ENCODE measurements around the gene PI4K2B. TPM values are rescaled to one million over a fixed set of nuclear protein-coding genes. Genes with fewer than 3 reads are reported as not detected.

PI4K2B gene
- total and polyA plus RNA-seq, 10 of the 15 experiments (the other 5 are each of a cell fraction or from before 2014, with no cell fraction given), result 12.9 to 55.3 (median 40.7) TPM

DNA sequence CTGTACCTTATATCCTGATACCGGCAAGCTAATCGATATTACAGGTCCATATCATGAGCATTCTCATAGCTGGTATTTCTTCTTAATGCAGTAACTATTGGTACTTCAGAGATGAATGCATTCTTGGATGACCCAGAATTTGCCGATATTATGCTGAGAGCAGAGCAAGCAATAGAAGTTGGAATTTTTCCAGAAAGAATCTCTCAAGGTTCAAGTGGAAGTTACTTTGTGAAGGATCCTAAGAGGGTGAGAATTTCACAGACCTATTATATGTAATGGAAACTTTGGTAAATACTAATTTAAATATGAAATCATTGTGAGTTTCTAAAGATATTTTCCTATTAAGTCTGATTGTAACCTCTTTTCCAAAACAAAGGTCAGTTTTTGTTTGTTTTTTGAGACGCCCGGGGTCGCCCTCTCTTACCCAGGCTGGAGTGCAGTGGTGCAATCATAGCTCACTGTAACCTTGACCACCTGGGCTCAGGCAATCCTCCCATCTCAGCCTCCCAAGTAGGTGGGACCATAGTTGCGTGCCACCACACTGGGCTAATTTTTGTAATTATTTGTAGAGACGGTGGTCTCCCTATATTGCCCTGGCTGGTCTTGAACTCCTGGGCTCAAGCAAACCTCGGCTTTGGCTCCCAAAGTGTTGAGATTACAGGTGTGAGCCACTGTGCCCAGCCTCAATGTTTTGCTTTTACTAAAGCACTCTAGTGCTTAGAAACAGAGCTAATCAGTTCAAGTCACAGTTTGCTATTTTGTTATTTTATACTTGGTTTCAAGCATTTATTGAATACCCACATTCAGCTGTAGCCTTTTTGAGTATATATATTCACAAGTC, 18.6 kb downstream of the PI4K2B start (continued):
- TF ChIP-seq, protein P1, sequence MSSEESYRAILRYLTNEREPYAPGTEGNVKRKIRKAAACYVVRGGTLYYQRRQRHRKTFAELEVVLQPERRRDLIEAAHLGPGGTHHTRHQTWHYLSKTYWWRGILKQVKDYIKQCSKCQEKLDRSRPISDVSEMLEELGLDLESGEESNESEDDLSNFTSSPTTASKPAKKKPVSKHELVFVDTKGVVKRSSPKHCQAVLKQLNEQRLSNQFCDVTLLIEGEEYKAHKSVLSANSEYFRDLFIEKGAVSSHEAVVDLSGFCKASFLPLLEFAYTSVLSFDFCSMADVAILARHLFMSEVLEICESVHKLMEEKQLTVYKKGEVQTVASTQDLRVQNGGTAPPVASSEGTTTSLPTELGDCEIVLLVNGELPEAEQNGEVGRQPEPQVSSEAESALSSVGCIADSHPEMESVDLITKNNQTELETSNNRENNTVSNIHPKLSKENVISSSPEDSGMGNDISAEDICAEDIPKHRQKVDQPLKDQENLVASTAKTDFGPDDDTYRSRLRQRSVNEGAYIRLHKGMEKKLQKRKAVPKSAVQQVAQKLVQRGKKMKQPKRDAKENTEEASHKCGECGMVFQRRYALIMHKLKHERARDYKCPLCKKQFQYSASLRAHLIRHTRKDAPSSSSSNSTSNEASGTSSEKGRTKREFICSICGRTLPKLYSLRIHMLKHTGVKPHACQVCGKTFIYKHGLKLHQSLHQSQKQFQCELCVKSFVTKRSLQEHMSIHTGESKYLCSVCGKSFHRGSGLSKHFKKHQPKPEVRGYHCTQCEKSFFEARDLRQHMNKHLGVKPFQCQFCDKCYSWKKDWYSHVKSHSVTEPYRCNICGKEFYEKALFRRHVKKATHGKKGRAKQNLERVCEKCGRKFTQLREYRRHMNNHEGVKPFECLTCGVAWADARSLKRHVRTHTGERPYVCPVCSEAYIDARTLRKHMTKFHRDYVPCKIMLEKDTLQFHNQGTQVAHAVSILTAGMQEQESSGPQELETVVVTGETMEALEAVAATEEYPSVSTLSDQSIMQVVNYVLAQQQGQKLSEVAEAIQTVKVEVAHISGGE (CRISPR knock-in tag; IDR thresholded peaks at IDR 0.05), result no peak

GRCh38 chr4:25253071-25253445, 19.2 kb downstream of the PI4K2B start:
- FAIRE-seq (no peak), DNase-seq (ENCODE audit: low read depth, low spot score) (no peak), ATAC-seq (peak; percentile 67)
- peaks cover 39% of the 10 kb centered on the region for H3K79me2 ChIP-seq (ENCODE audit: control insufficient read depth, insufficient read depth, low read length)
- H3K4me2 ChIP-seq (ENCODE audit: control insufficient read depth, insufficient read depth), result peak overlapping the region; percentile 70
- H3K4me3 ChIP-seq, result 0 out of 2 replicates have a peak overlapping the region, but pooled peaks have one; percentile 7
- ChIA-PET RAD21 (ENCODE audit: unreplicated experiment) (interaction anchor here (1.5 to 1.8 kb wide), 5 partner anchors 13 to 115 kb away, joined by 3 to 9 read pairs (median 5); partner anchors contain the start of genes PI4K2B and ZCCHC4), SMC1A (ENCODE audit: uncharacterized antibody, unreplicated experiment) (interaction anchor here (0.8 to 2.4 kb wide), 8 partner anchors 9 to 104 kb away, joined by 3 to 13 read pairs (median 4); partner anchors contain the start of genes PI4K2B and SEPSECS), POLR2A (interaction anchor here (0.9 to 2.0 kb wide), 2 partner anchors 13 to 17 kb away, joined by 3 to 7 read pairs; no protein-coding TSS in a partner anchor), CTCF (interaction anchor here (0.6 to 2.0 kb wide), 8 partner anchors 13 to 764 kb away, joined by 3 to 7 read pairs (median 3); partner anchors contain the start of gene ZCCHC4)
- no peaks in the 10 kb centered on the region; the same call in 1 of the 2 replicates for H4K20me1 ChIP-seq (ENCODE audit: control insufficient read depth, insufficient read depth)
- TF ChIP-seq RUNX3 (IDR thresholded peaks at IDR 0.05; ENCODE audit: low read length) (peak; percentile 52), SMARCA5 (IDR thresholded peaks at IDR 0.05) (no peak), KDM1A (IDR thresholded peaks at IDR 0.05; ENCODE audit: borderline replicate concordance) (no peak), TAF1 (IDR thresholded peaks at IDR 0.05; ENCODE audit: borderline replicate concordance, low read depth, low read length) (no peak), E4F1 (IDR thresholded peaks at IDR 0.05; ENCODE audit: borderline replicate concordance, partially characterized antibody) (no peak), JUNB (IDR thresholded peaks at IDR 0.05) (0 out of 2 replicates have a peak, but pooled peaks have one; percentile 16), SREBF1 (IDR thresholded peaks at IDR 0.05; ENCODE audit: low read length) (no peak)
- peaks cover 11% of the 10 kb centered on the region for H3K4me1 ChIP-seq (ENCODE audit: control insufficient read depth, insufficient read depth, low read length)
- peak overlapping the region; percentile 48; the same call in 1 of the 2 replicates for H3K27ac ChIP-seq (ENCODE audit: control insufficient read depth, insufficient read depth)
- H3K9me3 ChIP-seq (replicated peaks; ENCODE audit: control insufficient read depth, insufficient read depth, low read length), result no peaks in the 10 kb centered on the region
- H3K27me3 ChIP-seq (replicated peaks in 1 of 2; ENCODE audit: control insufficient read depth in 2 of 2, insufficient read depth in 2 of 2, low read length in 1 of 2), result no peaks in the 10 kb centered on the region
- WGBS (ENCODE audit: insufficient coverage, insufficient replicate concordance, low lambda C conversion rate, missing lambda C conversion rate), result 3% methylated on average over 2 of the region's 2 CpGs
- in situ Hi-C loops (cut with MboI), result no loop called here
- intact Hi-C loops (cut with micrococcal nuclease; ENCODE audit: unreplicated experiment), result no loop called here
- no peak overlapping the region for H3K9ac ChIP-seq (ENCODE audit: control insufficient read depth, insufficient read depth, low read length)
- H2AFZ ChIP-seq (ENCODE audit: control insufficient read depth, low read depth, low read length), result no peak overlapping the region
- BruUV-seq (replicated peaks), result no TSS peak
- H3K36me3 ChIP-seq (ENCODE audit: control insufficient read depth in 2 of 2, insufficient read depth in 2 of 2, low read length in 1 of 2), result peaks cover 2 to 18% of the 10 kb centered on the region in 2 experiments; a peak in 3 of 4 replicates
